WI38 (cell line): Measurements from ENCODE around the gene ZDHHC9.

Source experiments
- H3K4me3 ChIP-seq: 2 replicates; pipeline ENCODE4 v1.5.1; 2011; ENCODE audit warnings: low read depth, mild to moderate bottlenecking, control low read depth, low read length
- TF ChIP-seq, protein P1 (sequence below): IDR thresholded peaks from 2 replicates; pipeline ENCODE4 v1.5.1; 2012; ENCODE audit warnings: low read depth, mild to moderate bottlenecking, control low read depth, low read length

The ZDHHC9 gene

DNA sequence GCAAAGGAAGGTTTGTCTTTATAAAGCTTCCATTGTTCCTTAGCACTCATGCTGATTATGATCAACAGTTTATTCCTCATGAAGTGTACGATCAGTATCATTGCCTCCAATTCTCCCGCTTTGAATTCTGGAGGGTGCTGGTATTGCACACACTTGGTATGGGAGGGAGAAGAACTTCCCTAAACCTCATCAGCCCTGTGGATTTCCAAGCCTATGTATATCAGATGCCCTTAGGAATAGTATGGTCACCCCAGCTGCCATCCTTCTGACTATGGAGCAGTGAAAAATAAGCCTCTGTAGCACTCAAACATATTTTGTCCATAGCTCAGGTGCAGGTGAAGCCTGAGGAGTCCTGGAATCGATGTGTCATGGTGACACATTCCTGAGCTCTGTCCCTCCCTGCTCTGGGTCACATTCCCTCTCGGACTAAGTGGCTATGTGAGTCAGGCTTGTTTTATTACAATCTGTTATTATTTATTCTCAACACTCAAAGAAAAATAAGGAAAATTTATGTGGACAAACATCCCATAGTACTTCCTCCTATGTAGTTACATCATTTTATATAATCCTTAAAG is 2.0 kb upstream of the ZDHHC9 start:
- no peak overlapping the region for H3K4me3 ChIP-seq
- TF ChIP-seq, protein P1, sequence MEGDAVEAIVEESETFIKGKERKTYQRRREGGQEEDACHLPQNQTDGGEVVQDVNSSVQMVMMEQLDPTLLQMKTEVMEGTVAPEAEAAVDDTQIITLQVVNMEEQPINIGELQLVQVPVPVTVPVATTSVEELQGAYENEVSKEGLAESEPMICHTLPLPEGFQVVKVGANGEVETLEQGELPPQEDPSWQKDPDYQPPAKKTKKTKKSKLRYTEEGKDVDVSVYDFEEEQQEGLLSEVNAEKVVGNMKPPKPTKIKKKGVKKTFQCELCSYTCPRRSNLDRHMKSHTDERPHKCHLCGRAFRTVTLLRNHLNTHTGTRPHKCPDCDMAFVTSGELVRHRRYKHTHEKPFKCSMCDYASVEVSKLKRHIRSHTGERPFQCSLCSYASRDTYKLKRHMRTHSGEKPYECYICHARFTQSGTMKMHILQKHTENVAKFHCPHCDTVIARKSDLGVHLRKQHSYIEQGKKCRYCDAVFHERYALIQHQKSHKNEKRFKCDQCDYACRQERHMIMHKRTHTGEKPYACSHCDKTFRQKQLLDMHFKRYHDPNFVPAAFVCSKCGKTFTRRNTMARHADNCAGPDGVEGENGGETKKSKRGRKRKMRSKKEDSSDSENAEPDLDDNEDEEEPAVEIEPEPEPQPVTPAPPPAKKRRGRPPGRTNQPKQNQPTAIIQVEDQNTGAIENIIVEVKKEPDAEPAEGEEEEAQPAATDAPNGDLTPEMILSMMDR = no peak

DNA sequence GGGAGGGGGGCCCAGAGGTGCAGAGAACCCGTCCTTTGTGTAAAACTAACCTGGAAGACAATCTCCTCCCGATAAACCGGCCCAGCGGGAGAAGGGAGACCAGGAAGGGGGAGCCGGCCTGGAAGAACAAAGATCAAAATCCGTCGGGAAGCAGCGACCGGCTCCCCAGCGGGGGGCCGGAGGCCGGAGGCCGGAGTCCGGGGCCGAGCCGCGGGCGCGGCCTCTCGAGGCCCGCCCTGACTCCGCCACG is 552 bp downstream of the ZDHHC9 start:
- TF ChIP-seq, protein P1 = no peak
- H3K4me3 ChIP-seq = peak overlapping the region; percentile 70

DNA sequence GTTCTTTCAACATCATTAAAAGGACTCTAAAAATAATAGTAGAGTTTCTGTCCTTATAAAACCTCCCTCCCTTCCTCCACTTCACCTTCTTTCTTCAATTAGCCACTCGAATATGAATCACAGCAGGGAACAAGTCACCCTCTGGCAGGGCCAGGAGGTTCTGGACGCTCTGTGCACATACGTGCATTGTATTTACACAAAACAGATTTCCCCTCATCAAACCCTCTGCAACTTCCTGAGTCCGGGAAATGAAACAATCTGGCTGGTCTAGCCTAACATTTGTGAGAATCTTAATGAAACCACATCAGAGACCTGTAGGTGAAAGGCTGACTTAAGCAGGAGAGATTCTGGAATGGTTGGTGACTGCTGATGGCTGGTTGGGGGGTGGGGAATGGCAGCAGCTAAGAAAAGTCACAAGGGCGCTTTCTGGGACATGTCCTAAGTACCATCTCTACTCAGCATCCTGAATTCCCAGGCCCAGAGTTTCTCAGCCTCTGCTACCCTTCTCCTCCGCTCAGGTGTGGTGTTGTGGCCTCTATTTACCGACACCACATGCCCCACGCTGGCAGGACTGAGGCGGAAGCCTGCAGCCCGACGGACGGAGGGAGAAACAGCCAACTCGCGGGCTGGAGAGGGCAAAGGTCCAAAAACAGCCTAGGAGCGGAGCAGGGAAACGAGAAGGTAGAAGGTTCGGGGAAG is 1.0 kb downstream of the ZDHHC9 start:
- peak overlapping the region; percentile 70 for H3K4me3 ChIP-seq
- TF ChIP-seq, protein P1 = no peak

DNA sequence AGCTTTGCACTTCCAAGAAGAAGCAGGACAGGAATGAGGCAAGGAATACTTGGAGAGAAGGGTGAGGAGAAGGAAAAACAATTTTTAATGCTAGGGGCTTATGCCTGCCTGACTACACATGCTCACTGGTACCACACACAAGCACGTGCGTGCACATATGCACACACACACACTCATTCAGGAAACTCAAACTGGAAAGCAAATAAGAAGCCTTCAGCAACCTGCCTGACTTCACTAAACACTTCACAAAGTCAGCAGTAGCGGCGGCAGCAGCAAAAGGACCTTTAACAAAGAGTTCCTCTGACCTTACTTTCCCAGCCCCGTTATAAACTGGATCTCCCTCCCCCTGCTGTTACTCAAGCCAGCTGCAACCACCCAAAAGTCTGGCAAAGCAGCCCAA is 3.3 kb downstream of the ZDHHC9 start:
- TF ChIP-seq, protein P1 = no peak
- H3K4me3 ChIP-seq = no peak overlapping the region

DNA sequence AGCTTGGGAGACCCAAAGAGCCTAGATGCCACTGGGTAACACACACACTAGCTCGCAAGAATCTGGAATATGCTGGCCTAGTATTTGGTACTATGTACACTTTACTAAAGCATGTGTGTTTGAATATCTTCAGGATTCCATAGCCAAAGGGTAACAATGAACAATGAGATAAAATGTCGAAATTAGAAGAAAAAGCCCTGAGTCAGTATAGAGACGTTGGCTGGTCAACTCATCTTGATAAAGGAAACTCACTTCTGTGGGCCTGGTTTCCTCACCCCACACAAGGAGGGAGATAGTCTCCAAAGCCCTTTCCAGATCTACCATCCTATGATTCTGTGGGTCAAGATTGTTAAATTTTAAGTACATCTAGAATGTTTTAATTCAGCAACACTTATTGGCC is 6.9 kb downstream of the ZDHHC9 start:
- no peak overlapping the region for H3K4me3 ChIP-seq
- TF ChIP-seq, protein P1 = no peak

DNA sequence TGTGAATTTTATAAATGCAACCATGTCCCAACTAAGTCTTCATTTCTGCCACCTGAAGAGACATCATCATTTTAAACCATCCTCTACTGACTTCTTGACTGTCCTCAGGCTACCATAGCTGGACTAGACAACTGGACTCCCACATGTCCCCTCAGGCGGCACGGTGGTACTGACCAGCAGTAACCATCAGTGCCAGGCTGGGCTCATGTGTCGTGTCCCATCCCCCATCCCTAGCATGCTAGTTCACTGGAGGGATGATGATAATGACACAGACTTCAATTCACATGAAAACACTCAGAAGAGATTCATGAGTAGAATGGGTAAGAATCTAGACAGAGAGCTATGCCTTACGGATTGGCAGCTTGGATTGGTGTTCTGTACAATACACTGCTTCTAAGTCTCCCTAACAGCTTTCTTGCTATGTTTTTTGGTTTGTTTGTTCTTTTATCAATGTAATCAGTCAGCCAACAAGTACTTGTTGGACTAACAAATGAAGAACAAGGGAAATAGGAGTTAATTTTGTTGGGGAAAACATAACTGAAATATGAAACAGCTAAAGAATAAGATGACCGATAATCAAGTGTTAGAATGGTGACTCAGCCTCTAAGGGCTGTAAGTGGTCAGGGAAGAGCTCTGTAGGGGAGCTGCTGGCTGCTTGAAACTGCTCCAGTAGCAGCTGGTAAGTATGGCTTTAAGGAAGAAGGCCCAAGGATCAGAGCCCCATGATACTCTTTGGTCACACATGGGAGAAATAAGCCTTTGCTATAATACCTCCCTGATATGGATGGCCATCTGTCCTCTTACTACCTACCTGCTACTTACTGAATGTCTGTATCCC is 10.3 kb downstream of the ZDHHC9 start:
- TF ChIP-seq, protein P1 = no peak
- H3K4me3 ChIP-seq = no peak overlapping the region
